HCT116 (cell line): Measurements from ENCODE around the gene HSPA9.

Experiments
- CTCF ChIP-seq, 3 experiments: fragments of 200-600 bp in 1 of 3; sonication (generic) in 1 of 3; IDR thresholded peaks in 2 of 3; conservative IDR thresholded peaks in 1 of 3; 2 replicates each; pipeline ENCODE4 v1.5.1; 2012 to 2017; ENCODE audit warnings: low read depth in 2 of 3, low read length in 2 of 3, antibody characterized with exemption in 1 of 3, borderline replicate concordance in 1 of 3, control low read depth in 1 of 3, mild to moderate bottlenecking in 1 of 3, mixed read lengths in 1 of 3, mixed run types in 1 of 3, moderate library complexity in 1 of 3; ENCODE audit not compliant: insufficient read depth in 1 of 3
- EZH2 ChIP-seq: fragments of 200-600 bp; sonication (generic); IDR thresholded peaks from 2 replicates; pipeline ENCODE4 v1.6.1; 2017; ENCODE audit warnings: antibody characterized with exemption, mixed run types
- POLR2A ChIP-seq: IDR thresholded peaks from 2 replicates; pipeline ENCODE4 v1.7.0; 2011; ENCODE audit warnings: borderline replicate concordance; ENCODE audit not compliant: insufficient read depth, insufficient read length; ENCODE audit errors: extremely low read depth
- POLR2AphosphoS5 ChIP-seq: IDR thresholded peaks from 2 replicates; pipeline ENCODE4 v1.6.1; 2011; ENCODE audit warnings: mild to moderate bottlenecking, low read depth, low read length, moderate library complexity
- YY1 ChIP-seq: IDR thresholded peaks from 2 replicates; pipeline ENCODE4 v1.6.1; 2011; ENCODE audit warnings: low read length, low read depth, moderate library complexity, mild to moderate bottlenecking; ENCODE audit not compliant: insufficient replicate concordance; ENCODE audit errors: extremely low read depth
- ZNF274 ChIP-seq: fragments of 200-500 bp; sonication (Bioruptor generic); IDR thresholded peaks from 2 replicates; pipeline ENCODE4 v1.6.1; 2014; ENCODE audit warnings: mild to moderate bottlenecking, low read depth, low read length, inconsistent platforms
- TF ChIP-seq, protein P1 (sequence below): IDR thresholded peaks from 2 replicates; pipeline ENCODE4 v1.6.1; 2012; ENCODE audit warnings: low read depth

GRCh38 chr5:138580001-138580400 lies 4.8 kb upstream of the HSPA9 start:
- TF ChIP-seq CTCF (IDR thresholded peaks at IDR 0.05 in 2 of 3, conservative IDR thresholded peaks at IDR 0.05 in 1 of 3; ENCODE audit: borderline replicate concordance in 1 of 3, insufficient read depth in 1 of 3, low read depth in 2 of 3, low read length in 2 of 3) (no peak), POLR2AphosphoS5 (no peak), POLR2A (no peak), ZNF274 (no peak), YY1 (no peak), EZH2 (no peak)
- TF ChIP-seq, protein P1, sequence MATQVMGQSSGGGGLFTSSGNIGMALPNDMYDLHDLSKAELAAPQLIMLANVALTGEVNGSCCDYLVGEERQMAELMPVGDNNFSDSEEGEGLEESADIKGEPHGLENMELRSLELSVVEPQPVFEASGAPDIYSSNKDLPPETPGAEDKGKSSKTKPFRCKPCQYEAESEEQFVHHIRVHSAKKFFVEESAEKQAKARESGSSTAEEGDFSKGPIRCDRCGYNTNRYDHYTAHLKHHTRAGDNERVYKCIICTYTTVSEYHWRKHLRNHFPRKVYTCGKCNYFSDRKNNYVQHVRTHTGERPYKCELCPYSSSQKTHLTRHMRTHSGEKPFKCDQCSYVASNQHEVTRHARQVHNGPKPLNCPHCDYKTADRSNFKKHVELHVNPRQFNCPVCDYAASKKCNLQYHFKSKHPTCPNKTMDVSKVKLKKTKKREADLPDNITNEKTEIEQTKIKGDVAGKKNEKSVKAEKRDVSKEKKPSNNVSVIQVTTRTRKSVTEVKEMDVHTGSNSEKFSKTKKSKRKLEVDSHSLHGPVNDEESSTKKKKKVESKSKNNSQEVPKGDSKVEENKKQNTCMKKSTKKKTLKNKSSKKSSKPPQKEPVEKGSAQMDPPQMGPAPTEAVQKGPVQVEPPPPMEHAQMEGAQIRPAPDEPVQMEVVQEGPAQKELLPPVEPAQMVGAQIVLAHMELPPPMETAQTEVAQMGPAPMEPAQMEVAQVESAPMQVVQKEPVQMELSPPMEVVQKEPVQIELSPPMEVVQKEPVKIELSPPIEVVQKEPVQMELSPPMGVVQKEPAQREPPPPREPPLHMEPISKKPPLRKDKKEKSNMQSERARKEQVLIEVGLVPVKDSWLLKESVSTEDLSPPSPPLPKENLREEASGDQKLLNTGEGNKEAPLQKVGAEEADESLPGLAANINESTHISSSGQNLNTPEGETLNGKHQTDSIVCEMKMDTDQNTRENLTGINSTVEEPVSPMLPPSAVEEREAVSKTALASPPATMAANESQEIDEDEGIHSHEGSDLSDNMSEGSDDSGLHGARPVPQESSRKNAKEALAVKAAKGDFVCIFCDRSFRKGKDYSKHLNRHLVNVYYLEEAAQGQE = no peak
